Tongue (tissue), 2 donors: ENCODE measurements around the gene NRG4. TPM values are rescaled to one million over a fixed set of nuclear protein-coding genes. Genes with fewer than 3 reads are reported as not detected.
"Not testable (repeated sequence)": the region's sequence is repeated elsewhere in the genome, so short reads cannot be mapped to it uniquely, and the experiment has no call there.

ENCODE experiments used
- DNase-seq: peaks from one replicate; pipeline ENCODE4 v3.0.0-alpha.2; 2015
- total RNA-seq: library from RNA; depleted of rRNA; stranded (reverse); fragments of >200 nt; gene quantifications from one replicate; pipeline ENCODE4 v1.2.3, GENCODE V29; 2014

The NRG4 gene, protein sequence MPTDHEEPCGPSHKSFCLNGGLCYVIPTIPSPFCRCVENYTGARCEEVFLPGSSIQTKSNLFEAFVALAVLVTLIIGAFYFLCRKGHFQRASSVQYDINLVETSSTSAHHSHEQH
- not detected for total RNA-seq

- peak; percentile 1 for DNase-seq
Observed at GRCh38 chr15:76011627-76012551, at the start of gene NRG4. TSS of gene NRG4 (minus strand) at chr15:76012424. CDS start at chr15:76011230, 1,194 bp downstream.

GRCh38 chr15:76061700-76062099, 49.5 kb upstream of the NRG4 start:
- no peak for DNase-seq

DNA sequence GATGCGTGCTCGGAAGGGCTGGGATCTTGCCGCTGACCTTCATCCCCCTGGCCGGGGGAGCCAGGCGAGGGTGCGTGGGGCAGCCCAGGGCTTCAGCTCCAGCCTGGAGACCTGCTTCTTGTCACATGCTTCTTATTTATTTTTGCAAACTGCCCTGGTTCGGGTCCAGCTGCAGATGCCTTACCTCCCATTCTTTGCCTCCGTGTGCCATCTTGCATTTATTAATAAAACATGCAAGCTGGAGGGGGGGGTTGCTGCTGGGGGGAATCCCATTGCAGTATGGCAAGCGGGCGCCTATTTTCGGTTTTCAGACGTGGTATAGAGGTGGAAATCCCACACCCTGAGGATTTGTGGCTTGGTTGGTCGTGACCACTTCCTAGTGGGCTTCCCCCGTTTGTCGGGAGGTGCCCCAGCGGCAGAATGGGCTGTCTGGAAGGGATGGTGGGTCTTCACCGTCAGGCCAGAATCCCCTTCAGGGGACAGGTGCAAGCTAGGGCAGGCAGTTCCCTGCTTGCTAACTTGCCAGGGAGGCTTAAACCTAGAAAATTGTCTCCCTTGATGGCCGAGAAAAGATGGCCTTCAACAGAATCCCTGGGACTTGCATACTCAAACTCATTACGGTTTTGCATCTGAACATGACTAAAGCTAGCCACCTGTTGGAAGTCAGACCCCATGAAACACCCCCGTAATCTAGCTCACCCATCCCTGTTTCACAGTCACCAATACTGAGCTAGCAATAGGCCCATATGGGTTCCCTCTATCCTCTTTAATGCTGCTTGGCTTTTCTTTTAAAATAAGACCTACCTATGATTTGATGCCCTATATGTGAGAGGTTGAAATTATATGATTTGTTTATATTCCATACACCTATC, 48.1 kb upstream of the NRG4 start:
- no peak for DNase-seq

DNA sequence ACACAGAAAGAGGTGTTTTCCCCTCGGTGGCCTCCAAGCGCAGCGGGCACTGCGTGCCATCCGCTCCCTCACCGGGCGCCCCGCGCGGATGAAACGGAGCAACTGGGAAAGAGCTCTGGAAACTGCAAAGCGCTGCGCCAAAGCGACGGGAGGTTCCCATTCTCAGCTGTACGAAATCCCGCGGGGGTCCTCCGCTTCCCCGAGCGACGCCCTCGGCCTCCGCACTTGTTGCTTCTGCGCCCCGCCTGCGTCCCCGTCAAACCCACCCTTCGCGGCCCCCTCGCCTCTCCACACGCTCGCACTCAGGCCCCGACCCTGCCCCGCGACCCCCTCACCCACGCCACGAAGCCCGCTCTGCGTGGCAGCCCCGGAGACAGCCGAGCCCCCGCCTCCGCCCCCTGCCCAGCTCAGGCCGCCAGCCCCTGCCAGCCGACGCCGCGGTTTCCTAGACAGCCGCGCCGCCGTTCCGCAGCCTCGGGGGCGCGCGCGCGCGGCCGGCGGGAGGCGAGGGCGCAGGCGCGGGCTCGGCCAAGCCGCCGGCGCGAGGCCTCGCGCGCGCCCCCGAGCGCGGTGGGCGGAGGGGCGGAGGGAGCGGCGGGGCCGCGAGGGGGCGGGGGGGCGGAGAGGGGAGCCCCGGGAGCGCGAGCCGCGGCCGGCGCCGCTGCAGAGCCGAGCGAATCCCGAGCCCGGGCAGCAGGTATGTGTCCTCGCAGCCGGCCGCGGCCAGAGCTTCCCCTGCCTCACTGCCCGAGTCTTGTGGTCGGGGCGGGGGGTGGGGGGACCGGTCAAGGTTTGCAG, 47.3 kb upstream of the NRG4 start, which contains the start of gene TMEM266:
Gene TMEM266 (plus strand): TSS at position 666 of the 798 bp plus-strand sequence. CDS start 74,279 bp downstream, outside the sequence.
- DNase-seq: peak; percentile 78

DNA sequence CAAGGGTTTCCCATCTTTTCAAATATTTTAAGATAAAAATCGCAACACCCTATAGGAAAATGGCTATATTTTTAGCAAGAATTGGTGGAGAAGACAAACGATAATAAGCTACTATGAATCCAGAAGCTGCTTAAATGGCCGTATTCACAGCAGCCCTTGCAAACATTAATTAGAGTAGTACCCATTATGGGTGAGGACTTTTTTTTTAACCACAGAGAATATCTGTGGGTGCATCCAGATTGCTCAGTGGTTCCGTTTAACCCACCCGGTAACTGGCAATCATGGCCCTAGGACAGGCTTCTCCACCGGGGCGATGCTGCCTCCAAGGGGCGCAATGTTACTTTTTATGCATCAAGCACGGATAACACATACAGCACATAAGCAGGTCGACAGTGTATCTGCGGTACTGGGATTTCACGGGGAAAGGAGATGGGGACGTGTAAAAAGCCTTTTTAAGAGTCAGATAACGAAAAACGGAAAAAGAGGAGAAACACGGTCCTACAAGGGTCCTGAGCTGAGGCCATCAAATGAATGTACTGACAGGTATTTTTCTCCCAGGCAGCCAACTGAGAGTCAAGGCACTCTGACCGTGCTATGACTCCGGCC, 46.6 kb upstream of the NRG4 start:
- DNase-seq: peak; percentile 28

GRCh38 chr15:76057332-76058000, 45.2 kb upstream of the NRG4 start:
- peak; percentile 75 for DNase-seq

- DNase-seq: no peak
Observed at GRCh38 chr15:76056931-76057330, 44.7 kb upstream of the NRG4 start.

- not testable (repeated sequence) for DNase-seq
Observed at GRCh38 chr15:76054201-76054600, 42.0 kb upstream of the NRG4 start.

- DNase-seq: no peak
Observed at GRCh38 chr15:76038512-76038911, 26.3 kb upstream of the NRG4 start.

DNA sequence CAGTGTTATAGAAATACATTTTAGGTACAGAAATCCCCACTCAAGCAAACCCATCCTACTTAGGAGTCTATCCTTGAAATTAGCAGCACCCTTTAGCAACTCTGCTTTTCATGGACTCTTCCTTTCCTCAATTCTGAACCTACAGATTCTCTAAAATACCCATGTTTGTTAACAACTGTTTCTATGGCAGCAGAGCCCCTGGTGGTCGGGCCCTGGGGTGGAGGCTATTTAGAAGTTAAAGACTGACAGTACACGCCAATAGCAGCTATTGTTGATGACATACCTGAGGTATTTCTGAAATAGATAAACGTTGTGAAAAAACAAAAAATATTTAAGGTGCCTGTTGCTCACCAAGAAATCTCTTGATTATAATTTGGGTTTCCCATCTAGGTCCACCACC, 23.4 kb upstream of the NRG4 start:
- DNase-seq: no peak

- no peak for DNase-seq
Observed at GRCh38 chr15:76034111-76034510, 21.9 kb upstream of the NRG4 start.

DNA sequence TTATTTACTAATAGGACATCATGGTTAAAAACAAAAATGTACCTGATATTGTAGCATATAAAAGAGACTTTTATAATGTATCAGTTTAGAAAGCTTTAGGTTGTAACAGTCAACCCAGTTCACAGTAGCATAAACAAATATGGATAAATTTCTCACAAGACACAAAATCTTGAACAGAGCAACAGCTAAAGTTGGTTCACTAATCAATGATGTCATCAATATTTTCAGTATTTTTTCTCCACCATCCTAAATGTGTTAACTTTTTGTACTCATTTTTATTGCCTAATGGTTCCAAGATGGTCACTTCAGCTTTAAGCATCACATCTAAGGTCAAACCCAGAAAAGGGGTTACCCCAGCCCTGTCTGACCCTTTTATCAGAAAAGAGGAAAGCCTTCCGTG, 21.2 kb upstream of the NRG4 start:
- no peak for DNase-seq

- no peak for DNase-seq
Observed at GRCh38 chr15:76032046-76032445, 19.8 kb upstream of the NRG4 start.

GRCh38 chr15:76024021-76024768, 12.0 kb upstream of the NRG4 start:
- no peak for DNase-seq

DNA sequence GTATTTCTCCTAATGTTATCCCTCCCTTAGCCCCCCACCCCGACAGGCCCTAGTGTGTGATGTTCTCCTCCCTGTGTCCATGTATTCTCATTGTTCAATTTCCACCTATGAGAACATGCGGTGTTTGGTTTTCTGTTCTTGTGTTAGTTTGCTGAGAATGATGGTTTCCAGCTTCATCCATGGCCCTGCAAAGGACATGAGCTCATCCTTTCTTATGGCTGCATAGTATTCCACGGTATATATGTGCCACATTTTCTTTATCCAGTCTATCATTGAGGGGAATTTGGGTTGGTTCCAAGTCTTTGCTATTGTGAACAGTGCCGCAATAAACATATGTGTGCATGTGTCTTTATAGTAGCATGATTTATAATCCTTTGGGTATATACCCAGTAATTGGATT, 1.2 kb upstream of the NRG4 start:
- DNase-seq: not testable (repeated sequence)

DNA sequence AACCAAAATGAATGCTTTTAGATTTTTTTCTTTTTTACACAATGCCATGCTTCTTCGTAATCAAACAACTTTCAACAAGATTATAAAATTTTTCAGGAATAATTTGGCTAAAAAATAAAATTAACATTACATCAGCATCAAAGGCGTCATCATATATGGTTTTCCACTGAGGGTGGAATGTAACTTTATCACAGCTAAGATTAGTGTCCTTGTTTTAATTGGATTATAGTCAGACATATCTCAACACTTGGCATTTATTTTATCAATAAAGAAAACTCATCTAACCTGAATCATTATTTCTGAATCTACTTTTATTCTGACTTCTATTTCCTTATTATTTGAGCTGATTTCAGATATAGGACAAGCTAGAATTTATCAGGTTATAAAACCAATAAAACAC, 1.6 kb downstream of the NRG4 start:
- DNase-seq: no peak

DNA sequence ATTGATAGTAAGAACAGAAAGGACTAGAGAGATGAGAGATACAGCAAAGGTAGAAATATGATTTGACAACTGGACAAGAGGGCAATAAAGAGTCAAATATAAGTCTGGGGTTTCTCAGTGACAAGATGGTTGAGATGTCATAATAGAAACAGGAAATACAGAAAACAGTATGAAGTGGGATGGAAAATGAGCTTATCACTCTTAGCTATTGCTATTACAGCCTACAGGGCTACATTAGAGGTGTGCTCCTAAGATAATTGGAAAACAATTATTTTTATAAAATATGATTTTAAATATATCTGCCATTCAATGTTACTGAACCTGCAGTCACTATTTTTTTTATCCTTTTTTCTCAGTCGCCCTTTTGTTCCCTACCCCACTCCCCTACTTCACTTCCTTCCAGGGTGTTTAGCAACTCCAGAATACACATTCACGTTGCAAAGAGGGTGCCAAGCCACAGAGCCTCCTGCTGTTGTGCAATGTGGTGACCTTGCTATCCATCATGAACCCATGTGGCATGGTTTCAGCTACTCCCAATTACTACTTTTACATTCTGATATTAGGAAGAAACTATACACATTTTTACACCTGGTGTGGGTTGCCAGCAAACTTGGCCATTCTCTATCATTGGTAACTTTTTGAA, 6.0 kb downstream of the NRG4 start:
- DNase-seq: no peak

GRCh38 chr15:76003364-76003763, 8.9 kb downstream of the NRG4 start:
- DNase-seq: no peak

DNA sequence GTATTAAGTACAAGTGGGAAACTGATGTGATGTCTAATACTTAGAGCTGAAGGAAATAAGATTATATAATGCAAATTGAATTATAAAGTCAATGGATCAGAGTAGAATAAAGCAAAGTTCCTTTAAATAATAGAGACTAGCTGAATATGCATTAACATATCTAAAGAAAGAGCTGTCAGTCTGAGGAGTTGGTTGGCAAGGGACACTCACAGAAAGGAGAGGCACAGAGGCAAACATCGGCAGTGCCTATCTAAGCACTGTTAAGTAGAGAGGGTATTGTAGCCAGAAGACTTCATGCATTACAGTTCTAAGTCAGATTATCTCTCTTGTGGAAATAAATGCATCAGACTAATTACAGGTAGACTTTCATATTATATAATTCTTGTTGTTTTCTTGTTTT, 16.6 kb downstream of the NRG4 start:
- DNase-seq: no peak

GRCh38 chr15:75994220-75994619, 18.0 kb downstream of the NRG4 start:
- no peak for DNase-seq
